ENCODE data around the gene SLIT3.

DNA sequence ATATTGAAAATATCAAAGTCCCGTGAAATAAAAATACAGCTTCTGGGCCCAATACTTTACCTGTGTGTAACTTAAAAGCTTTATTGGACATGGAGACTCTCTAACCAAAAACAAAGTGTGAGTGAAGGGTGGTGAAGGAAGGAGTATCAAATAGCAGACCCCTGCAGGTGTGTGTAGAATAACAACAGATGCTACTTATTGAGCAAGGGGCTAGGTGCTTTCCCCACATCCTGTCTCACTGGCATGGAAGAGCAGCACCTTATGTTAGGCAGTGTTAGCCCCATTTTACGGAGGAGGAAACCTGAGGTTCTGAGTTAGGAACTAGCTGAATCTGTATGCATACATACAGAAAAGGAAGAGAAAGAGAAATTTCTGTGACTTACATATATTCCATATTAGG is 21.8 kb downstream of the SLIT3 start:
- TF ChIP-seq, protein P1, sequence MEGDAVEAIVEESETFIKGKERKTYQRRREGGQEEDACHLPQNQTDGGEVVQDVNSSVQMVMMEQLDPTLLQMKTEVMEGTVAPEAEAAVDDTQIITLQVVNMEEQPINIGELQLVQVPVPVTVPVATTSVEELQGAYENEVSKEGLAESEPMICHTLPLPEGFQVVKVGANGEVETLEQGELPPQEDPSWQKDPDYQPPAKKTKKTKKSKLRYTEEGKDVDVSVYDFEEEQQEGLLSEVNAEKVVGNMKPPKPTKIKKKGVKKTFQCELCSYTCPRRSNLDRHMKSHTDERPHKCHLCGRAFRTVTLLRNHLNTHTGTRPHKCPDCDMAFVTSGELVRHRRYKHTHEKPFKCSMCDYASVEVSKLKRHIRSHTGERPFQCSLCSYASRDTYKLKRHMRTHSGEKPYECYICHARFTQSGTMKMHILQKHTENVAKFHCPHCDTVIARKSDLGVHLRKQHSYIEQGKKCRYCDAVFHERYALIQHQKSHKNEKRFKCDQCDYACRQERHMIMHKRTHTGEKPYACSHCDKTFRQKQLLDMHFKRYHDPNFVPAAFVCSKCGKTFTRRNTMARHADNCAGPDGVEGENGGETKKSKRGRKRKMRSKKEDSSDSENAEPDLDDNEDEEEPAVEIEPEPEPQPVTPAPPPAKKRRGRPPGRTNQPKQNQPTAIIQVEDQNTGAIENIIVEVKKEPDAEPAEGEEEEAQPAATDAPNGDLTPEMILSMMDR (IDR thresholded peaks at IDR 0.05), result no peak
- TF ChIP-seq POLR2AphosphoS5 (IDR thresholded peaks at IDR 0.05), result no peak
- no peak for TF ChIP-seq POLR2A (IDR thresholded peaks at IDR 0.05)
- no peak for TF ChIP-seq EP300 (IDR thresholded peaks at IDR 0.05)

Measured in stomach (tissue), 4 donors.